Measurements from ENCODE around the gene SEC14L1. TPM values are rescaled to one million over a fixed set of nuclear protein-coding genes. Genes with fewer than 3 reads are reported as not detected.

Gene SEC14L1
- total RNA-seq, 1 donor from 2014 or later, result 93.2 TPM

- no peak for FAIRE-seq
- H3K27ac Mint-ChIP-seq (ENCODE audit: unreplicated experiment), result no peak overlapping the region
- no peak for TF ChIP-seq EZH2 (IDR thresholded peaks at IDR 0.05; ENCODE audit: insufficient read depth, low read length)
- no peak for TF ChIP-seq CTCF (IDR thresholded peaks at IDR 0.05; ENCODE audit: insufficient read depth, low read depth, low read length)
- peaks cover 28% of the 10 kb centered on the region for H4K20me1 ChIP-seq (ENCODE audit: insufficient read depth, low read length)
- no peak overlapping the region for H3K9ac ChIP-seq (ENCODE audit: low read length)
- peaks cover 29% of the 10 kb centered on the region for H3K36me3 Mint-ChIP-seq (ENCODE audit: low read depth, unreplicated experiment)
- no peak overlapping the region for H3K4me3 ChIP-seq (ENCODE audit: insufficient read depth, low read depth, low read length)
- H3K27me3 ChIP-seq (ENCODE audit: insufficient read depth, low read length), result no peaks in the 10 kb centered on the region
- no peaks in the 10 kb centered on the region for H3K9me3 ChIP-seq (ENCODE audit: insufficient read depth, low read depth, low read length)
- H3K9me3 Mint-ChIP-seq (ENCODE audit: unreplicated experiment), result no peaks in the 10 kb centered on the region
- H3K27ac ChIP-seq (ENCODE audit: low read depth, low read length), result no peak overlapping the region
- peaks cover 42% of the 10 kb centered on the region for H3K36me3 ChIP-seq (ENCODE audit: insufficient read depth, low read length)
- no peaks in the 10 kb centered on the region for H3K27me3 Mint-ChIP-seq (ENCODE audit: low read depth, unreplicated experiment)
- peaks cover 30% of the 10 kb centered on the region for H3K79me2 ChIP-seq (ENCODE audit: insufficient read depth, low read length)
- H2AFZ ChIP-seq (ENCODE audit: low read depth, low read length), result no peak overlapping the region
- H3K4me1 ChIP-seq (ENCODE audit: insufficient read depth, low read length), result no peaks in the 10 kb centered on the region
- H3K4me2 ChIP-seq (ENCODE audit: low read length), result no peak overlapping the region
- no peak for DNase-seq (ENCODE audit: low read depth)
- no peak overlapping the region for H3K4me3 Mint-ChIP-seq (ENCODE audit: unreplicated experiment)
- H3K4me1 Mint-ChIP-seq (ENCODE audit: low read depth, unreplicated experiment), result no peaks in the 10 kb centered on the region
These were observed 52.9 kb downstream of the SEC14L1 start for GRCh38 chr17:77193653-77194052.

- Histone ChIP-seq H3K36me3 (ENCODE audit: insufficient read depth, low read length) (peaks cover 43% of the 10 kb centered on the region), H3K9ac (ENCODE audit: low read length) (no peak overlapping the region), H3K9me3 (ENCODE audit: insufficient read depth, low read depth, low read length) (no peaks in the 10 kb centered on the region), H3K4me3 (ENCODE audit: insufficient read depth, low read depth, low read length) (no peak overlapping the region), H2AFZ (ENCODE audit: low read depth, low read length) (no peak overlapping the region), H3K27ac (ENCODE audit: low read depth, low read length) (no peak overlapping the region), H4K20me1 (ENCODE audit: insufficient read depth, low read length) (peaks cover 23% of the 10 kb centered on the region), H3K4me1 (ENCODE audit: insufficient read depth, low read length) (no peaks in the 10 kb centered on the region), H3K79me2 (ENCODE audit: insufficient read depth, low read length) (peaks cover 24% of the 10 kb centered on the region), H3K27me3 (ENCODE audit: insufficient read depth, low read length) (no peaks in the 10 kb centered on the region), H3K4me2 (ENCODE audit: low read length) (no peak overlapping the region)
- no peak for TF ChIP-seq EZH2 (IDR thresholded peaks at IDR 0.05; ENCODE audit: insufficient read depth, low read length)
- no peak for TF ChIP-seq CTCF (IDR thresholded peaks at IDR 0.05; ENCODE audit: insufficient read depth, low read depth, low read length)
- Mint-ChIP-seq H3K27ac (ENCODE audit: unreplicated experiment) (no peak overlapping the region), H3K36me3 (ENCODE audit: low read depth, unreplicated experiment) (peaks cover 32% of the 10 kb centered on the region), H3K4me3 (ENCODE audit: unreplicated experiment) (no peak overlapping the region), H3K4me1 (ENCODE audit: low read depth, unreplicated experiment) (no peaks in the 10 kb centered on the region), H3K27me3 (ENCODE audit: low read depth, unreplicated experiment) (no peaks in the 10 kb centered on the region), H3K9me3 (ENCODE audit: unreplicated experiment) (no peaks in the 10 kb centered on the region)
- no peak for FAIRE-seq
- no peak for DNase-seq (ENCODE audit: low read depth)
These were observed 53.4 kb downstream of the SEC14L1 start for GRCh38 chr17:77194179-77194578.

- Histone ChIP-seq H3K4me1 (ENCODE audit: insufficient read depth, low read length) (no peaks in the 10 kb centered on the region), H3K79me2 (ENCODE audit: insufficient read depth, low read length) (peaks cover 6% of the 10 kb centered on the region), H3K36me3 (ENCODE audit: insufficient read depth, low read length) (peaks cover 53% of the 10 kb centered on the region), H3K4me3 (ENCODE audit: insufficient read depth, low read depth, low read length) (no peak overlapping the region), H3K27me3 (ENCODE audit: insufficient read depth, low read length) (no peaks in the 10 kb centered on the region), H4K20me1 (ENCODE audit: insufficient read depth, low read length) (peaks cover 7% of the 10 kb centered on the region), H3K9ac (ENCODE audit: low read length) (no peak overlapping the region), H2AFZ (ENCODE audit: low read depth, low read length) (no peak overlapping the region), H3K9me3 (ENCODE audit: insufficient read depth, low read depth, low read length) (no peaks in the 10 kb centered on the region), H3K4me2 (ENCODE audit: low read length) (no peak overlapping the region), H3K27ac (ENCODE audit: low read depth, low read length) (no peak overlapping the region)
- Mint-ChIP-seq H3K4me3 (ENCODE audit: unreplicated experiment) (peak overlapping the region; percentile 42), H3K27me3 (ENCODE audit: low read depth, unreplicated experiment) (no peaks in the 10 kb centered on the region), H3K36me3 (ENCODE audit: low read depth, unreplicated experiment) (peaks cover 46% of the 10 kb centered on the region), H3K9me3 (ENCODE audit: unreplicated experiment) (no peaks in the 10 kb centered on the region), H3K4me1 (ENCODE audit: low read depth, unreplicated experiment) (no peaks in the 10 kb centered on the region), H3K27ac (ENCODE audit: unreplicated experiment) (no peak overlapping the region)
- DNase-seq (ENCODE audit: low read depth) (peak; percentile 63), FAIRE-seq (no peak)
- no peak for TF ChIP-seq CTCF (IDR thresholded peaks at IDR 0.05; ENCODE audit: insufficient read depth, low read depth, low read length)
- no peak for TF ChIP-seq EZH2 (IDR thresholded peaks at IDR 0.05; ENCODE audit: insufficient read depth, low read length)
These were observed 55.5 kb downstream of the SEC14L1 start for GRCh38 chr17:77196251-77196650.
